ENCODE results near the gene TRIB2.
A peak's percentile ranks its signal among the peaks of the same experiment; 100 is the strongest.

The TRIB2 gene

DNA sequence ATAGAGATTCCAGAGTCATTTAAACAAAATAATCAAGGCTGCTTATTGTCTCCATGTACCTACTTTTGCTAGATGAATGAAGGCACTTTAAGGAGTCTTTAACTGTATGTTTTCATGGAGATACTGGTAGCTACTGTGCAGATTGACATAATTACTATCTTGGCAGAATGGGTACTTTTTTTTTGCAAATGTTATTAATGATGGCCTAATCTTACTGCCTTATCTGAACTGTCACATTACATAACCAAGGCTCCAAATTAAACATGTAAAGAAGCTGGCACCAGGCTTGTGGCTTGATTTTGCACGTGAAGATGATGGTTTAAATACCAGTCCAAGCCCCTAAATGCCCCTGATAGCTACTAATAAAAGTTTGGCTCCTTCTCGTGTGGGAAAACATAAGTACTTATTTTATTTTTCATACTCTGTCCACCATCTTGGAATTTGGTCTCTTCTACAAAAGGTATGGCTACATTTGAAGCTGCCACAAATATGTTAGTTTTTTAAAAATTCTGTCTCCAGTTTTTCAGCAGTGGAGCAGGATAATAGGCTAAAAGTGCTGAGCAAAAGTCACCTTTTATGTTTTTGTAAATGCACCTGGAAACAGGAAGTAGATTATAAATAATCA is 4.1 kb downstream of the TRIB2 start:
- DNase-seq (ENCODE audit: low read depth), result no peak

DNA sequence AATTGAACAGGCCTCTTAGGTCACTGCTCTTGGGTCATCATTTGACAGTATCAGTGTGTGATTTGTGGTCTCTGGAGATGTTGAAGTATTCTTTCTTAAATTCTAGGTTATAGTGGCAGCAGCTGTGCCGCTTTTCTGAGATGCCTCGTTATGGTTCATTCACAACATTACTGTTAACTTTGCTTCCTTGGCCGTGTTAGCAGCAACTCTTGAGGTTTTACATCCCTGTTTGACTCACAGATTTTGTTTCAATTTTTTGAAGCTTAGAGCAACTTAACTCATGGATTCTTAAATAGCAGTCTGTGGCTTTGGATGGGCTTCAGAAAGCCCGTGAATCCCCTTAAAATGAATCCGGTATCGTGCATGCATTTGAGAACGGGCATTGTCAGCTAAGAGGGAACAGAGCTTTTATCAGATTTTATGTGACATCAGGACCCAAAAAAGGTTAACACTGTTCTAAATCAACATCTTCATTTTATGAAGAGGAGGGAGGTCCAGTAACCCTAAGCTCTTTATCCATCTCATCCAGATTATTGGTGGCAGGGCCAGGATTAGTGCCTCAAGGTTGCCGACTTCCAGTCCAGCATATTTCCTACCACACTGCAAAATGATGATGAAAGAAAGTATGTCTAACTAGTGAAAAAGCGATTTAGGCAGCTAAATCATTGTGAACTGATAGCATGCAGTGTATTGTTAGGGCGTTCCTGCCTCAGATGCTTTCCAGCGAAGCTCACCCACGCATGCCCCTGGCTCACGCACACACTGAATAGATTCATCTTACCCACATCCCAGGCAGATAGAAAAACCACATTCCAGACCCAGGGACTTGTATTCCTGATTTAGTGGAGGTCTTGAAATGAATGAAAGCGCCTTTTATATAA is 5.1 kb downstream of the TRIB2 start:
- peak; percentile 99 for DNase-seq (ENCODE audit: low read depth)

DNA sequence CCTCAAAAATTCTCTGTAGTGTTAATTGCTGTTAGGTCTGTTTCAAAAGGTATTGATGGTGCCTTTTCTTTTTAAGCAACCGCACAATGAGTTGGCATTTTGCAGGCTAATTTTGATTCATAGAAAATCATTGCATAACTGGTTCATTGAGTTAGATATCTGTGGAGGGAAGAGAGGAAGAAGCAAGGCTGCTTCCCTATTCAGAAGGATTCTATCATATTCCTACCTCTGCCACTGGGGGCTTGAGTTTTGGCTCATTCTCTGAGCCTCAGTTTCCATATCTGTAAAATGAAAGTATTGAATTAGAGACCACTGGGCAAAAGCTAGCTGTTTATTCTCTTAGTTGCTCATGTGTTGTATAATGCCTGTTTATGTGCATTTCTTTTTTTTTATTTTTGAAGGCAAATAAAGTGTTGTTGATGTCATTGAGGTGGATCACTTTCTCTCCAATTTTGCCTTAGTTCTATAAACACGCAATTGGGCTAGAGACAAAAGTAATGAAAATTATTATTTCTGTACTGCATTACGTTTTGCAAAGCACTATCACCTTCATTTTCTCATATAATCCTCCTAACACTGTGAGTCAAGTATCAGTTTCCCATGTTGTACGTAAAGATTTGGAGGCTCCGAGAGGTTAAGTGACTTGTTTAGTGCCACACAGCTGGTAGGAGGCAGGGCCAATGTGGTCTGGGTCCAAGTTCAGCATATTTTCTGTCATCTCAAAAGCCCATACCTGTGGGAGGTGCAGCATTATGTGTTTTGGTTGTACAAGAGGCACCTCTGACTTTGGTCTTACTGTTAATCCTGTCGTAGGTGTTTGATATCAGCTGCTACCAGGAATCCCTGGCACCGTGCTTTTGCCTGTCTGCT is 5.9 kb downstream of the TRIB2 start:
- DNase-seq (ENCODE audit: low read depth), result no peak

DNA sequence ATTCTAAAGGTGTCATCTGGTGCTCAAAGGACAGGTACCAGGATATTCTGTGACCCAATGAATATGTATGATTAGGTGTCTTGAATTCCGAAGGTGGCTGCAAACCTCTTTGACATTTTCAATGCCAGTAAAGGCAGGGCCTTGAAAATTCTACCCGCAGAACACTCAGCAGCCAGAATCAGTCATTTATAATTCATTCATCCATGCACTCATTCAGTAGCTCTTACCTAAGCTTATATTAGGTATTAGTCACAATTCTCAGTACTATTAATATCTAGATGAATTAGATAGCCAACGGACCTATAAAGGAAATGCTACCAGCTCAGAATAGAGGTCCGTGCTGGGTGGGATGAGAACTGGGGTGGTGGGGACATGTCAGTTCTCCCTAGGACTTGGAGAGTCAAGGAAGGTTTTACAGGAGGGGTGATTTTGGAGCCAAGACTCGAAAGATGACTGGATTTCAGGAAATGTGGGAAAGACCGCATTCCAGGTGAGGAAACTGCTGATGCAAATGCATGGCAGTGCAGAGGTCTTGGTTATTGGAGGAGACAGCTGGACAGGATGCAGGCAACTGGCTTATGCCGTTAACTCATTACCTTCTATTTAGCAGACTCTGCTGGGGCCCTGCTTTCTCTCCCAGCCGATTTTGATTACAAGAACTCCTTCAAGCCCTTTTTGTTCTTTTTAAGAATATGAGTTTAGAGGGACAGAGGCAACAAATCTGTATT is 7.2 kb downstream of the TRIB2 start:
- no peak for DNase-seq (ENCODE audit: low read depth)

DNA sequence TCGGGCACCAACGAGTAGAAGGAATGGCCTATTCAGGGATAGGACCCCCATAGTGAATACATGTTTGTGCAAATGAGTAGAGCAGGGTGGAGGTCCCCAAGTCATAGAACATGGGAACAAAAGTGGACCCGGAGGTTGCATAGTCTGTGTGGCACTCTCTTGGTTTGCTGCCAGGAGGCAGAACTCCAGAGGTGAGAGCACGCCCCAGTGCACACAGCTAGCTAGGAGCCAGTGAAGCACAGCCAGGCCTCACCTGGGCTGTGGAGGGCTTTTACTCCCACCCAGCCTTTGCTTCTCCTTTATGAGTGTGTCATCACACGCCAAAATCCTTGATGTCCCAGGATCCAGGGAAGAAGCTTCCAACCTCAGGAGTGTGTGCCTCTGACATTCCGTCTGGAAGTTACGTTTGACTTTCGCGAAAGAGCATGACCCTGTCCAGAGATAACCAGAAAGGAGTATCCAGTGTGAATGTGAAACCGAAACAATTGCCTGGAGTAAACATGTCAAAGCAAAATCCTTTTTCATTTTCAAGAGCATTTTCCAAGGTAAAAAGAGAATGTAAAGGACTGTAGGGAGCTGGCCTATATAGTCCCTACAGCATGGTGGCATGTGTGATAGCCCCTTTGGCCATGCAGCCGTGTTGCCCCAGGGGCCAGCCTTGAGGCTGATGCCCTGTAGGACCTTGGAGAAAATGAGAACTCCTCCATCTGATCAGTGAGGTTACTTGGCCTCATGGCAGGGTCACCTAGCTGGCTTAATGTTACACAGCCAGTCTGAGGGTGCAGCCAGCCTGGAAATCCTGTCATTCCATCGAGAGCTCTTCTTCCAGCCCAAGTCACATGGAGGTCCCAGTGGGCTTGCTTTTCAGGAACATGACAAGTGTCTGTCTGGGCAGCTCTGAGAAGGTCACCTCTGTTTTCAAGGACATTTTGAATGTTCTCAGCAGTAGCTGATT is 8.8 kb downstream of the TRIB2 start:
- no peak for DNase-seq (ENCODE audit: low read depth)

- no peak for DNase-seq (ENCODE audit: low read depth)
Observed at GRCh38 chr2:12726271-12726670, 9.5 kb downstream of the TRIB2 start.

DNA sequence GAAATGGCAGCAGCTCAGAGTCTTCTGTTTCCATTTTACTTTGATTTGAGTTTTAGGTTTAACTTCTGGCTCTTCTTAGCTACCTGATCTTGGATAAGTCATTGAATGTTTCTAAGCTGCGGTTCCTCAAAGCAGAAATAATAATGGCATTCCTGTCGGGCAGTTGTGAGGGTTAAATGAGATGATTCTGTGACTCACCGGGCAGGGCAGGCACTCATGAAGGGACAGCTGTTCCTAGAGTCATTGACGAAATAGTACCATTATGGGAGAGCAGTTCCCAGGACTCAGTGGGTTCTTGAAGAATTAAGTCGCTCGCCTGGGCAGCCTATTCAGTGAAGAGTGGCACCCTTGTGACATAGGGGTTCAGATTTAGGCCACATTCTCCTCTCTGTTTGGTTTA is 10.3 kb downstream of the TRIB2 start:
- DNase-seq (ENCODE audit: low read depth), result no peak

DNA sequence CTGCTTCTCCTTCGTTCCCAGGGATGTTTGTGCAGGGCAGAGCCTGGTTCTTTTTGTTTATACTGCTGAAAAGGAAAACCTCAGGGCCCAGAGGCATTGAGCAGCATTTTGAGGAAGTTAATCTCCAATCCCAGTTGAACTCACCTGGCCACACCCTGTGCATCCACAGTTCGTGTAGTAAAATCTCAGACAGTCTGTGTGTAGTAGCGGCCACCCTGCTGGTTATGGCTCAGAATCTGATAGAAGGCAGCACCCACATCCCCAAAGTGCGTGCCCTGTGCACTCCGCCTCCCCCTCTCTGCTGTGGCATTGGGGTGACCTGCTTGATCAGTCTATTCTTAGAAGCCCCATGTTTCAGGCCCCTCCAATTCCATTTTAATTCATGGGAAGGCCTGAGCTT is 10.9 kb downstream of the TRIB2 start:
- DNase-seq (ENCODE audit: low read depth), result no peak

DNA sequence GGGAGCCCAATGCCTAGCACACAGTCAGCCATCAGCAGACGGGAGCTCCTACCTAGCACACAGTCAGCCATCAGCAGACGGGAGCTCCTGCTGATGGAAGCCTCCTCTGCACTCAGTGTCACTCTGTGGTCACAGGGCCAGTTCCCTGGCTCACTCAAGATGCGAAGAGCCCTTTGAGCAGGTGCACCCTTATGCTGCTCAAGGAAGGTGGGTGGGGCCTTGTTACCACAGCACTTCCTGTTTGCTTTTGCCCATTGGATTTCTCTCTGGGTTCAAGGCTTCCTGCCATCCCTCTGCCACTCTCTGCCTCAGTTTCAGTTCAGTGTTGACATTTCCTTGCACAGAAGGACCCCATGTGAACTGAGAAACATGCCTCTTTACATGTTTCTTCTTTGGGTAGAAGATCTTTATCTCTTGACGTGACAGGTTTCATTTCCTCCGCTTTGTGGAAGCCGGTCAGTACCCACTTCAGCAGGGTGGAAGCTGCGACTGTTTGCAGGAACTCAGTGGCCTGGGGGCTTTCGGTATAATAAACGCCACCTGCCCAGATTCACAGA is 11.6 kb downstream of the TRIB2 start:
- DNase-seq (ENCODE audit: low read depth), result no peak

GRCh38 chr2:12730265-12730664 is 13.5 kb downstream of the TRIB2 start:
- DNase-seq (ENCODE audit: low read depth), result no peak

GRCh38 chr2:12731701-12732280 is 15.1 kb downstream of the TRIB2 start:
- no peak for DNase-seq (ENCODE audit: low read depth)

DNA sequence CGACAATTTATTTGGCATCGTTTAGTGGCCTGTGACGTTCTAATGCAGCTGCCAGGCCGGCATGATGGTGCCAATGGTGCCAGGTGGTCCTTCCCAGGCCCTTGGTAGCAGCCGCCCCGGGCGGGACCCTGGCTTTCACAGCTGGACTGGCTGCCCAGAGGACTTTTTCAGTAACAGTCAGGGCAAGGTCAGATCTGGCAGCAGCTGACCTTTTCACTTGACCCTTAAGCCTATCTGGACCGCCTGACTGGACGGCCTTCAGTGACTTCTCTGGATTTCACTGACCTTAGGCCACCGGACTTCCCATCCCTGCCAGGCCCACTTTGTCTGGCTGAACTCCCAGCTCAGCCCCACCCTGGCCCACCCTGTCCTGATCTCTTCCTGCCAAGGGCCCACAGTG is 15.9 kb downstream of the TRIB2 start:
- no peak for DNase-seq (ENCODE audit: low read depth)

DNA sequence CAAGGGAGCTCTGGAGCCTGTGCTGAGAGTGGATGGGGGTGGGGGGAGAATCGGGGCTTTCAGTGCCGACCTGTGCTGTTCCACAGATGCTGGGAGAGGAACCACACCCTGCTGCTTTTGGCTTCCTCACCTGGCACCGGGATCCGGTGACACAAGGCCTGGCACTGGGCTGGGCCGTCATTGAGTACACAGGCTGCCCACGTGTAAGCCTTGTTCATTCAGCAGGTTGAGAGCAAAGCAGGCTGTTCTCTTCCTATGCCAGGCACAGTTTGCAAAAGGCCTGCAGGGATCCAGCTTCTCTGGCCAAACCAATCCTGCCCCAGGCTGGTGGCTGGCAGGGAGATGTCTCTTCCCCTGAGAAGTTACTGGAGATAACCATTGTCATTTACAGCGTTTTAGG is 17.1 kb downstream of the TRIB2 start:
- no peak for DNase-seq (ENCODE audit: low read depth)

DNA sequence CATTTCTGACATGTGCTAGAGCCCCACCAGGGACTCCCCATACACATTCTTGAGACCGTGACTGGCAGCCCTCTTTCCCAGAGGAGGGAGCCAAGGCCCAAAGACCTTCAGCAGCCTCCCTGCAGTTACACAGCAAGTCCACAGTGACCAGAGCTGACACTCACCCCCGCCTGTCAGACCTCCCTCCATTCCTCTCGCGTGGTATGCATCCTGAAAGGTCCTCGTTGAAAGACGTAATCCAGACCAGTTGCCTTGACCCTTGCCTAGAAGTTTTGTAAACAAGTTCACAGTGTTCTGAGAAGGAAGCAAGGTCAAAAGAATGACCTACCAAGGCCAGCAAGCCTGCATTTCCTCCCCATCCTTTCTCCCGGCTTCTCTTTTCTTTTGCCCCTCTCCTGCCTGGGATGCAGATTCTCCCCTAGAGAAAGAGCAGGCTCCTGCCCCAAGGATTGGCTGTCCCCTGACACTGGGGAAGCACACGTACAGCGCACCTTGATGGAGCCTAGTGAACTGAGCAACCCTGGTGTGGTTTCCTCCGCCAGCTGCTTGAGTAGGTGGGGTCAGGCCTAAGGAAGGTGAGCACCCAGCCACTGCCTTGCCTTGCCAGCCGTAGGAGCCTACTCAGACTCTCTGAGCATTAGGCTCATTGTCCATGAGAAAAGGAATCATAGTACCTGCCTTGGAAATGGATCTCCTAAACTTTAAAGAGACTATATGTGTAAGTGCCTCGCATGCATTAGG is 18.3 kb downstream of the TRIB2 start:
- no peak for DNase-seq (ENCODE audit: low read depth)

DNA sequence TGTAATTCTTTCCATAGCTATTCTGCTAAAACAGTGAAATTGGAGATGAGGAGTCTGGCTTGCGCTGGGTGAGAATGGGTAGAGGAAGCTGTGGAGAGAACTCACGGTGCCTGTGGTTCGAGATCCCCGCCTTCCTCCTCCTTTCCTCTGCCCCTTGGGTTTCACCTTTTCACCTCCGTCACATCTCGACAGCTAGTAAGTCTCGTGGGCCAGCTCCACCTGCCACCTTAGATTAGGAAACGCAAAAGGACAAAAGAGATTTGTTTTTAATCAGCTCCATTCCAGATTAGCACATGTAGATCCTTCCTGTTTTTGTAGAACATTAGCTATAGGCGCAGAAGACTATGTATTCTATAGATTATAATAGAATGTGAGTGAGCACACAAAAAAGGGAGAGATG is 20.6 kb downstream of the TRIB2 start:
- no peak for DNase-seq (ENCODE audit: low read depth)

- peak; percentile 58 for DNase-seq (ENCODE audit: low read depth)
Observed at GRCh38 chr2:12737738-12738485, 21.2 kb downstream of the TRIB2 start.

DNA sequence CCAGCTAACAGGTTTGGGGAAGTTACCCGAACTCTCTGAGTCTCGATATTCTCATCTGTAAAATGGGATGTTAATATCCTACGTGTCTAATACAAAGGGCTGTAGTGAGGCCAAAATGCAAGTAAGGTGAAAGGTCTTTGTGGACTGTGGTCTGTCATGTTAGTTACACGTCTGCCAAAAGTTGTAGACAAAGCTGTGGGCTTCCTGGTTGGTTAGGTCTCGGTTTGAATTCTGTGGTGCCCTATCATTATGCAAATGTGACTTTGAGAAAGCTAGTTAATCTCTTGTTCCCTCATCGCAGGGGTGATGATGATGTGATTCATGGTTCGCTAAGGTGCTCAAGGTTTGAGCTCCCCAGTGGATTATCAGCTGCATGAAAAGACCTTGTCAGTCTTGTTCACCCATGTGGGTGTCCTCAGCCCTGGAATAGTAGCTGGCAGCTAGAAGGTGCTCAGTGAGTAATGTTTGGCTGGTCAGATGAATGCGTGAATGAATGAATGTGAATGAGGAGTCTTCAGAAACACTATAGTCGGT is 23.1 kb downstream of the TRIB2 start:
- DNase-seq (ENCODE audit: low read depth), result no peak

DNA sequence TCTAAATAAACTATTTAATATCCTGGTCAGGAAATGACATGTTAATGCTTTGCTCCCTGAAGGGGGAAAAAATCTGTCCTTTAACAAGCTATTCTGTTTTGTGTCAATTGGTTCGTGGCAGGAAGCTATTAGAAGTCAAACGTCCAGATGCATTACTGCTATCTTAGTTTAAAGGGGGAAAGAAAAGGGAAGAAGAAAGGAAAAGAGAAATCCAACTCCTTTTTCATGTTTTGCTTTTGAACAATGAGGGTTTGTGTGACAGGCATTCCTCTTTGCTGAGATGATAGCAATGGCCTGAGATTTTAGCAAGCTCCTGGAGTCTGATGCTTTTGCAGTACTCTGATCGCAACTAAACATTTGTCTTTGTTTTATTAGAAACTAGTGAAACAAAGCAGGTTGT is 24.6 kb downstream of the TRIB2 start:
- no peak for DNase-seq (ENCODE audit: low read depth)

Data from amniotic epithelial cell (primary cell).